Endothelial cell of umbilical vein (primary cell): ENCODE measurements around the gene ATAD5. TPM values are rescaled to one million over a fixed set of nuclear protein-coding genes. Genes with fewer than 3 reads are reported as not detected.
"Not testable (repeated sequence)": the region's sequence is repeated elsewhere in the genome, so short reads cannot be mapped to it uniquely, and the experiment has no call there.

Experiments used
- BruUV-seq: library from RNA; stranded (reverse); fragments of 400-500 nt; replicated peaks from 2 replicates; lab custom pipeline; 2021; lab: Mats Ljungman, UMichigan
- CTCF ChIA-PET: fragments of 300-600, 350-600 bp; sonication (Branson Sonifier 250); formaldehyde crosslinking; loops from one replicate; lab custom pipeline; 2021; ENCODE audit warnings: antibody characterized with exemption, inconsistent platforms; lab: Charles Lee
- POLR2A ChIA-PET: fragments of 300-600, 350-600 bp; sonication (Branson Sonifier 250); formaldehyde crosslinking; loops from one replicate; lab custom pipeline; 2021; ENCODE audit warnings: antibody characterized with exemption, inconsistent platforms; lab: Charles Lee
- DNase-seq: peaks from one replicate; pipeline ENCODE4 v3.0.0-alpha.2; 2011; ENCODE audit warnings: low read depth, low spot score
- FAIRE-seq: peaks from 2 replicates; lab custom pipeline; 2011; peaks lifted over from hg19 to GRCh38; lab: Jason Lieb, UNC
- H2AFZ ChIP-seq: 2 replicates; pipeline ENCODE4 v1.6.0; 2012; ENCODE audit warnings: low read depth, low read length, control low read depth, inconsistent platforms
- H3K27ac ChIP-seq: 2 replicates; pipeline ENCODE4 v1.5.1; 2011; ENCODE audit warnings: low read depth, mild to moderate bottlenecking, control low read depth, low read length, moderate library complexity; ENCODE audit not compliant: insufficient read depth
- H3K27me3 ChIP-seq, 2 experiments: 2 replicates each; pipeline versions ENCODE4 v1.6.0 to v1.6.1; 2011; ENCODE audit warnings: low read length in 2 of 2, mixed read lengths in 1 of 2; ENCODE audit not compliant: control insufficient read depth in 2 of 2, insufficient read depth in 2 of 2
- H3K36me3 ChIP-seq, 2 experiments: 2 replicates in 1 of 2; 3 replicates in 1 of 2; pipeline ENCODE4 v1.5.1; 2011; ENCODE audit warnings: low read length in 2 of 2, mild to moderate bottlenecking in 1 of 2, moderate library complexity in 1 of 2; ENCODE audit not compliant: control insufficient read depth in 2 of 2, insufficient read depth in 2 of 2; ENCODE audit errors: extremely low read depth in 1 of 2
- H3K4me1 ChIP-seq: 3 replicates; pipeline ENCODE4 v1.5.1; 2011; ENCODE audit warnings: mild to moderate bottlenecking, low read length; ENCODE audit not compliant: control insufficient read depth, insufficient read depth; ENCODE audit errors: extremely low read depth
- H3K4me2 ChIP-seq: 2 replicates; pipeline ENCODE4 v1.6.1; 2011; ENCODE audit warnings: low read length, control low read depth, mixed read lengths; ENCODE audit not compliant: insufficient read depth
- H3K4me3 ChIP-seq, 3 experiments: fragments of 200-600 bp in 1 of 3; sonication (generic), shearing (Covaris generic) in 1 of 3; replicated peaks in 1 of 3; 2 replicates each; pipeline ENCODE4 v1.5.1; 2011 to 2016; ENCODE audit warnings: control low read depth in 3 of 3, low read length in 3 of 3, mild to moderate bottlenecking in 2 of 3, inconsistent platforms in 1 of 3, low read depth in 1 of 3, moderate library complexity in 1 of 3; ENCODE audit not compliant: insufficient read depth in 1 of 3
- H3K79me2 ChIP-seq: 2 replicates; pipeline ENCODE4 v1.6.0; 2012; ENCODE audit warnings: low read length, inconsistent platforms; ENCODE audit not compliant: control insufficient read depth, insufficient read depth
- H3K9ac ChIP-seq: replicated peaks from 2 replicates; pipeline ENCODE3; 2011; ENCODE audit warnings: low read length, control low read depth; ENCODE audit not compliant: insufficient read depth; ENCODE audit errors: extremely low read depth
- H3K9me1 ChIP-seq: replicated peaks from 3 replicates; pipeline ENCODE4 v1.6.0; 2011; ENCODE audit warnings: mild to moderate bottlenecking, low read length; ENCODE audit not compliant: control insufficient read depth, insufficient read depth; ENCODE audit errors: extremely low read depth
- H3K9me3 ChIP-seq: replicated peaks from 2 replicates; pipeline ENCODE4 v1.5.1; 2012; ENCODE audit warnings: low read length, inconsistent platforms; ENCODE audit not compliant: control insufficient read depth, insufficient read depth
- H4K20me1 ChIP-seq: replicated peaks from 2 replicates; pipeline ENCODE3; 2011; ENCODE audit warnings: mild to moderate bottlenecking, low read length; ENCODE audit not compliant: control insufficient read depth, insufficient read depth; ENCODE audit errors: extremely low read depth
- CTCF ChIP-seq, 2 donors: IDR thresholded peaks; 1 replicate in 1 of 2; 2 replicates in 1 of 2; pipeline ENCODE4 v1.5.1; 2011; ENCODE audit warnings: low read length in 2 of 2, mild to moderate bottlenecking in 2 of 2, moderate library complexity in 2 of 2, control low read depth in 1 of 2, inconsistent platforms in 1 of 2, low read depth in 1 of 2; ENCODE audit not compliant: insufficient read depth in 1 of 2; ENCODE audit errors: extremely low read depth in 1 of 2
- EZH2 ChIP-seq: IDR thresholded peaks from 2 replicates; pipeline ENCODE4 v1.6.1; 2012; ENCODE audit warnings: borderline replicate concordance, low read depth, mild to moderate bottlenecking, moderate library complexity, low read length, inconsistent platforms; ENCODE audit not compliant: severe bottlenecking
- FOS ChIP-seq: IDR thresholded peaks from 2 replicates; pipeline ENCODE4 v1.6.1; 2011; ENCODE audit warnings: mild to moderate bottlenecking, low read length, moderate library complexity, borderline replicate concordance; ENCODE audit not compliant: insufficient read depth
- GATA2 ChIP-seq: IDR thresholded peaks from 2 replicates; pipeline ENCODE4 v1.7.0; 2011; ENCODE audit warnings: low read depth, mild to moderate bottlenecking, moderate library complexity, mixed read lengths, low read length; ENCODE audit not compliant: insufficient read length, insufficient read depth
- JUN ChIP-seq: IDR thresholded peaks from 2 replicates; pipeline ENCODE4 v1.6.1; 2011; ENCODE audit warnings: borderline replicate concordance, low read depth; ENCODE audit not compliant: insufficient read length, insufficient read depth
- MAX ChIP-seq: IDR thresholded peaks from 2 replicates; pipeline ENCODE4 v1.6.1; 2011; ENCODE audit not compliant: insufficient read depth, insufficient read length
- MYC ChIP-seq: IDR thresholded peaks from one replicate; pipeline ENCODE4 v1.6.1; 2011; ENCODE audit warnings: mild to moderate bottlenecking, low read depth, low read length
- POLR2A ChIP-seq: IDR thresholded peaks from 2 replicates; pipeline ENCODE4 v1.6.1; 2012; ENCODE audit warnings: low read depth, mild to moderate bottlenecking, control low read depth, low read length
- POLR2AphosphoS5 ChIP-seq: IDR thresholded peaks from 2 replicates; pipeline ENCODE4 v1.6.1; 2012; ENCODE audit warnings: low read depth, mild to moderate bottlenecking, control low read depth, low read length, moderate library complexity; ENCODE audit not compliant: insufficient read depth
- dilution Hi-C: fragments of 300-500 bp; cut with MboI; formaldehyde crosslinking; loops from one replicate; pipeline ENCODE4 v1.15.0; 2019; ENCODE audit warnings: low sequenced_read_pairs; ENCODE audit not compliant: extremely low pct_ligation_motif_present
- intact Hi-C: fragments of 100-400 bp; cut with micrococcal nuclease; formaldehyde crosslinking; loops from one replicate; pipeline ENCODE4 v1.10.0; 2022
- polyA plus RNA-seq, 4 experiments: library from polyadenylated mRNA; depleted of rRNA in 3 of 4; stranded (reverse) in 3 of 4; unstranded in 1 of 4; fragments of >200 nt; gene quantifications; 2 replicates each; pipeline versions ENCODE4 v1.2.1 to v1.2.3, GENCODE V29; 2011 to 2012; ENCODE audit warnings: missing spikeins in 1 of 4
- total RNA-seq: library from RNA; stranded (reverse); gene quantifications from 2 replicates; pipeline ENCODE4 v1.2.3, GENCODE V29; 2021

ATAD5 gene
- total and polyA plus RNA-seq, 2 donors (not counting 3 experiments of a cell fraction or from before 2014, with no cell fraction given) = 0.80 to 9.4 TPM

DNA sequence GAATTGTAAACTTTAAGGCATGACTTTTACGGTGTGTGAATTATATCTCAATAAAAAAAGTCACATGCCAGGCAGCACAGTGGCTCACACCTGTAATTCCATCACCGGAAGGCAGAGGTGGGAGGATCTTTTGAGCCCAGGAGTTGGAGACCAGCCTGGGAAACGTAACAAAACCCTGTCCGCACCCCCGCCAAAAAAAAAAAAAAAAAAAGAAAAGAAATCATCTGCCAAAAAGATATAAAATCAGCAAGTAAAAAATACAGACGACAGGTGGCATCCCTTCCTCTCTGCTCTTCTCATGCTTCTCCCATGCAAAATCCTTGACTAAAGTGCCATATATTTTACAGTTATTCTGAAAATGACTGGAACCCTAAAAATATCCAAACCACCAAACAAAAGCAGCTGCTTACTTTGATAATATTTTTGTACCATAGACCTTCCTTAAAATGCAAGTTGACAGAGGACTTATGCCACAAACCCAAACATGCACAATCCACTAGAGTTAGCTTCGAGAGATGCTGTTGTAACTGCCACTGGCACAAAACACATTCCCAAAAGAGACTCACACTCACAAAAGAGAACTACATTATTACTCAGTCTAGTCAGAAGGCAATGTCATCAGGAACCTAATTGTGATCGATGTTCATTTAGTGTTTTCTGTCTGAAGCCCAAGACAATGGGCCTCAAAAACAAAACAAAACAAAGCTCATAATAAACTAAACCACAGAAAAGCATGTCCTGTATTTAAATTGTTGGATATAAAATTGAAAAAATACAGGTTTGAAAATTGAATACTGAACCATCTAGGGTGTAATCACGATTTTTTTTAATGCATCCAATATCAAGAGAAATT, 9.7 kb upstream of the ATAD5 start:
- BruUV-seq = TSS peak; percentile 16
- no peak overlapping the region for H3K4me3 ChIP-seq
- H3K4me2 ChIP-seq = peak overlapping the region; percentile 47
- H4K20me1 ChIP-seq = no peaks in the 10 kb centered on the region
- no peaks in the 10 kb centered on the region for H3K36me3 ChIP-seq
- FAIRE-seq = no peak
- intact Hi-C loops (no loop called here), dilution Hi-C loops (no loop called here)
- no peak overlapping the region for H3K27ac ChIP-seq
- no peaks in the 10 kb centered on the region for H3K9me3 ChIP-seq
- DNase-seq = no peak
- no peaks in the 10 kb centered on the region for H3K27me3 ChIP-seq
- peaks cover 53% of the 10 kb centered on the region for H3K79me2 ChIP-seq
- no peak overlapping the region for H3K9ac ChIP-seq
- TF ChIP-seq FOS (no peak), EZH2 (no peak), CTCF (IDR thresholded peaks at IDR 0.05; ENCODE audit: extremely low read depth in 1 of 2, insufficient read depth in 1 of 2, low read depth in 1 of 2, low read length in 2 of 2) (no peak), JUN (no peak), MYC (no peak), MAX (no peak), GATA2 (no peak), POLR2AphosphoS5 (no peak), POLR2A (no peak)
- no peak overlapping the region for H2AFZ ChIP-seq
- ChIA-PET CTCF (interaction anchor here (0.6 kb wide), 1 partner anchor 518 kb away, joined by 4 read pairs; no protein-coding TSS in a partner anchor), POLR2A (no interaction called here)
- no peaks in the 10 kb centered on the region for H3K9me1 ChIP-seq
- H3K4me1 ChIP-seq = peaks cover 7% of the 10 kb centered on the region

- CTCF ChIA-PET = interaction anchor here (1.7 kb wide), 1 partner anchor 17 kb away, joined by 9 read pairs; no protein-coding TSS in a partner anchor
- H2AFZ ChIP-seq, POLR2A ChIA-PET, BruUV-seq, H3K36me3 ChIP-seq, H4K20me1 ChIP-seq, H3K4me1 ChIP-seq, H3K9me3 ChIP-seq, H3K9ac ChIP-seq, H3K9me1 ChIP-seq, H3K27ac ChIP-seq, intact Hi-C loops, FAIRE-seq, H3K27me3 ChIP-seq, dilution Hi-C loops, DNase-seq: not testable (repeated sequence)
- peaks cover 53% of the 10 kb centered on the region for H3K79me2 ChIP-seq
- peak overlapping the region; percentile 47 for H3K4me2 ChIP-seq
- H3K4me3 ChIP-seq = peak overlapping the region in 1 of 3 experiments; percentile 77
Measured at GRCh38 chr17:30822919-30823318, 8.8 kb upstream of the ATAD5 start.
